H1 (cell line): ENCODE results near the gene FNDC5. TPM values are rescaled to one million over a fixed set of nuclear protein-coding genes. Genes with fewer than 3 reads are reported as not detected.

Experiments used
- CTCF ChIA-PET: fragments of 300-600 bp; sonication (Branson Sonifier 250); formaldehyde crosslinking; loops from one replicate; lab custom pipeline; 2021; ENCODE audit not compliant: partially characterized antibody; lab: Charles Lee
- POLR2A ChIA-PET: fragments of 300-600 bp; sonication (Branson Sonifier 250); formaldehyde crosslinking; loops from one replicate; lab custom pipeline; 2021; ENCODE audit warnings: inconsistent platforms; ENCODE audit not compliant: partially characterized antibody; lab: Charles Lee
- DNase-seq, 2 experiments: peaks; one replicate each; pipeline versions ENCODE4 v3.0.0 to v3.0.0-alpha.2; 2010 to 2022; ENCODE audit warnings: low spot score in 2 of 2, low read depth in 1 of 2, mixed read lengths in 1 of 2
- FAIRE-seq: peaks from 2 replicates; lab custom pipeline; 2011; peaks lifted over from hg19 to GRCh38; lab: Jason Lieb, UNC
- H2AFZ ChIP-seq: 2 replicates; pipeline ENCODE4 v1.8.1; 2012; ENCODE audit warnings: low read length, inconsistent platforms
- H2AK5ac ChIP-seq: 2 replicates; pipeline ENCODE4 v1.6.1; 2013; ENCODE audit warnings: low read depth, low read length
- H2BK120ac ChIP-seq: replicated peaks from 2 replicates; pipeline ENCODE3; 2013; ENCODE audit warnings: low read depth, low read length, inconsistent platforms
- H2BK12ac ChIP-seq: 2 replicates; pipeline ENCODE4 v1.6.1; 2013; ENCODE audit warnings: low read depth, low read length
- H2BK15ac ChIP-seq: 2 replicates; pipeline ENCODE4 v1.6.1; 2013; ENCODE audit warnings: low read length
- H2BK20ac ChIP-seq: 2 replicates; pipeline ENCODE4 v1.6.1; 2013; ENCODE audit warnings: low read length
- H2BK5ac ChIP-seq: 2 replicates; pipeline ENCODE4 v1.6.1; 2013; ENCODE audit warnings: low read depth, low read length
- H3K14ac ChIP-seq: 2 replicates; pipeline ENCODE4 v1.6.1; 2013; ENCODE audit warnings: inconsistent platforms; ENCODE audit not compliant: insufficient read length
- H3K18ac ChIP-seq: 2 replicates; pipeline ENCODE4 v1.6.1; 2013; ENCODE audit warnings: low read length; ENCODE audit errors: extremely low read depth
- H3K23ac ChIP-seq: 2 replicates; pipeline ENCODE4 v1.6.1; 2013; ENCODE audit warnings: inconsistent platforms; ENCODE audit not compliant: insufficient read length
- H3K23me2 ChIP-seq: 2 replicates; pipeline ENCODE4 v1.6.1; 2013; ENCODE audit warnings: low read depth, low read length
- H3K27ac ChIP-seq: 2 replicates; pipeline ENCODE4 v1.6.1; 2011; ENCODE audit warnings: low read depth, low read length, inconsistent platforms
- H3K27me3 ChIP-seq, 4 experiments: replicated peaks in 1 of 4; 1 replicate in 1 of 4; 2 replicates in 3 of 4; pipeline versions ENCODE4 v1.6.1 to v1.8.1; 2011 to 2013; ENCODE audit warnings: low read length in 3 of 4, mild to moderate bottlenecking in 3 of 4, inconsistent platforms in 2 of 4, mixed read lengths in 2 of 4, moderate library complexity in 1 of 4; ENCODE audit not compliant: control insufficient read depth in 3 of 4, insufficient read depth in 3 of 4; ENCODE audit errors: extremely low read depth in 1 of 4
- H3K36me3 ChIP-seq, 4 experiments: 2 replicates each; pipeline versions ENCODE4 v1.6.1 to v1.8.1; 2011 to 2013; ENCODE audit warnings: mild to moderate bottlenecking in 4 of 4, low read length in 3 of 4, moderate library complexity in 2 of 4, control low read depth in 1 of 4, inconsistent platforms in 1 of 4; ENCODE audit not compliant: insufficient read depth in 4 of 4, control insufficient read depth in 2 of 4
- H3K4ac ChIP-seq: replicated peaks from 2 replicates; pipeline ENCODE3; 2013; ENCODE audit warnings: low read length, low read depth, mixed read lengths, inconsistent platforms; ENCODE audit not compliant: insufficient read length
- H3K4me1 ChIP-seq, 4 experiments: replicated peaks in 1 of 4; 1 replicate in 1 of 4; 2 replicates in 3 of 4; pipeline versions ENCODE4 v1.6.1 to v1.8.1; 2011 to 2013; ENCODE audit warnings: low read length in 3 of 4, inconsistent platforms in 2 of 4, mixed read lengths in 1 of 4; ENCODE audit not compliant: insufficient read depth in 4 of 4, control insufficient read depth in 3 of 4
- H3K4me2 ChIP-seq, 2 experiments: 2 replicates each; pipeline versions ENCODE4 v1.6.1 to v1.8.1; 2011 to 2013; ENCODE audit warnings: low read depth in 2 of 2, low read length in 2 of 2, control low read depth in 1 of 2, inconsistent platforms in 1 of 2, mild to moderate bottlenecking in 1 of 2; ENCODE audit not compliant: insufficient read depth in 1 of 2
- H3K4me3 ChIP-seq, 4 experiments: fragments of 200-600, 300-600 bp in 1 of 4; sonication (generic), shearing (Covaris generic), sonication (Bioruptor Twin) in 1 of 4; 2 replicates each; pipeline versions ENCODE4 v1.5.1 to v1.8.1; 2011 to 2016; ENCODE audit warnings: low read length in 4 of 4, low read depth in 3 of 4, control low read depth in 2 of 4, inconsistent platforms in 2 of 4, mild to moderate bottlenecking in 2 of 4, mixed read lengths in 1 of 4, moderate library complexity in 1 of 4; ENCODE audit not compliant: insufficient read depth in 2 of 4; ENCODE audit errors: extremely low read depth in 1 of 4
- H3K56ac ChIP-seq: replicated peaks from 2 replicates; pipeline ENCODE3; 2013; ENCODE audit warnings: low read depth, mild to moderate bottlenecking, mixed read lengths, low read length, inconsistent platforms; ENCODE audit not compliant: insufficient read length
- H3K79me1 ChIP-seq: 2 replicates; pipeline ENCODE4 v1.6.1; 2013; ENCODE audit warnings: low read depth, low read length, control low read depth
- H3K79me2 ChIP-seq, 2 experiments: 2 replicates each; pipeline versions ENCODE4 v1.6.1 to v1.8.1; 2012 to 2013; ENCODE audit warnings: low read length in 2 of 2, mild to moderate bottlenecking in 2 of 2, inconsistent platforms in 1 of 2; ENCODE audit not compliant: insufficient read depth in 2 of 2, control insufficient read depth in 1 of 2
- H3K9ac ChIP-seq, 4 experiments: replicated peaks in 1 of 4; 1 replicate in 1 of 4; 2 replicates in 3 of 4; pipeline versions ENCODE4 v1.6.1 to v1.8.1; 2011 to 2013; ENCODE audit warnings: low read depth in 3 of 4, low read length in 3 of 4, control low read depth in 2 of 4, mild to moderate bottlenecking in 2 of 4, moderate library complexity in 2 of 4, inconsistent platforms in 1 of 4; ENCODE audit errors: extremely low read depth in 1 of 4
- H3K9me3 ChIP-seq, 2 experiments: 2 replicates each; pipeline versions ENCODE4 v1.6.1 to v1.8.1; 2012 to 2013; ENCODE audit warnings: mild to moderate bottlenecking in 2 of 2, moderate library complexity in 2 of 2, control low read depth in 1 of 2, inconsistent platforms in 1 of 2, low read depth in 1 of 2, low read length in 1 of 2, mixed read lengths in 1 of 2; ENCODE audit not compliant: insufficient read depth in 2 of 2
- H4K20me1 ChIP-seq, 2 experiments: replicated peaks in 1 of 2; 2 replicates each; pipeline versions ENCODE3 to v1.8.1; 2011 to 2013; ENCODE audit warnings: inconsistent platforms in 2 of 2, low read length in 2 of 2, mild to moderate bottlenecking in 1 of 2; ENCODE audit not compliant: insufficient read depth in 2 of 2, control insufficient read depth in 1 of 2
- H4K5ac ChIP-seq: 2 replicates; pipeline ENCODE4 v1.6.1; 2013; ENCODE audit warnings: low read length, low read depth, mixed read lengths, inconsistent platforms; ENCODE audit not compliant: insufficient read length
- H4K8ac ChIP-seq: 2 replicates; pipeline ENCODE4 v1.8.0; 2013; ENCODE audit warnings: mild to moderate bottlenecking, moderate library complexity, low read length, inconsistent platforms; ENCODE audit not compliant: insufficient read depth; ENCODE audit errors: extremely low read depth
- H4K91ac ChIP-seq: replicated peaks from 2 replicates; pipeline ENCODE3; 2013; ENCODE audit warnings: low read length, mixed read lengths, inconsistent platforms; ENCODE audit not compliant: insufficient read length
- RBBP5 ChIP-seq: IDR thresholded peaks from 2 replicates; pipeline ENCODE4 v1.7.1; 2012; ENCODE audit warnings: low read depth, mild to moderate bottlenecking, inconsistent platforms, low read length, moderate library complexity, borderline replicate concordance
- WGBS, 2 experiments: shearing (Covaris generic) in 1 of 2; methylation state at CpG; one replicate each; pipeline versions ENCODE4 v1.1.6 to v1.1.7; 2013 to 2015; ENCODE audit warnings: low lambda C conversion rate in 2 of 2, mixed read lengths in 2 of 2, inconsistent platforms in 1 of 2, low coverage in 1 of 2, missing lambda C conversion rate in 1 of 2; ENCODE audit not compliant: insufficient replicate concordance in 2 of 2, insufficient coverage in 1 of 2, insufficient read length in 1 of 2; ENCODE audit errors: extremely low coverage in 1 of 2, missing lambda C conversion rate in 1 of 2; 5-methylcytosine and 5-hydroxymethylcytosine counted together
- polyA plus RNA-seq, 7 experiments: library from polyadenylated mRNA; depleted of rRNA in 3 of 7; stranded (reverse) in 5 of 7; unstranded in 2 of 7; fragments of >200 nt in 5 of 7; fragments of 200-250 nt in 2 of 7; gene quantifications; 1 replicate in 5 of 7; 2 replicates in 1 of 7; 4 replicates in 1 of 7; pipeline versions ENCODE4 v1.2.1 to v1.2.3, GENCODE V29; 2011 to 2013; ENCODE audit warnings: missing spikeins in 2 of 7, mixed read lengths in 2 of 7
- total RNA-seq: library from RNA; stranded (reverse); fragmentation: NEBNext Ultra II Directional; extraction: Animal tissue kit (Norgen Biotek cat#: 25700); gene quantifications from 2 replicates; pipeline ENCODE4 v1.2.1, GENCODE V29; 2021

The FNDC5 gene
- total and polyA plus RNA-seq, 2 of the 8 experiments (the other 6 are each of a cell fraction or from before 2014, with no cell fraction given), result 1.8 to 2.0 TPM

DNA sequence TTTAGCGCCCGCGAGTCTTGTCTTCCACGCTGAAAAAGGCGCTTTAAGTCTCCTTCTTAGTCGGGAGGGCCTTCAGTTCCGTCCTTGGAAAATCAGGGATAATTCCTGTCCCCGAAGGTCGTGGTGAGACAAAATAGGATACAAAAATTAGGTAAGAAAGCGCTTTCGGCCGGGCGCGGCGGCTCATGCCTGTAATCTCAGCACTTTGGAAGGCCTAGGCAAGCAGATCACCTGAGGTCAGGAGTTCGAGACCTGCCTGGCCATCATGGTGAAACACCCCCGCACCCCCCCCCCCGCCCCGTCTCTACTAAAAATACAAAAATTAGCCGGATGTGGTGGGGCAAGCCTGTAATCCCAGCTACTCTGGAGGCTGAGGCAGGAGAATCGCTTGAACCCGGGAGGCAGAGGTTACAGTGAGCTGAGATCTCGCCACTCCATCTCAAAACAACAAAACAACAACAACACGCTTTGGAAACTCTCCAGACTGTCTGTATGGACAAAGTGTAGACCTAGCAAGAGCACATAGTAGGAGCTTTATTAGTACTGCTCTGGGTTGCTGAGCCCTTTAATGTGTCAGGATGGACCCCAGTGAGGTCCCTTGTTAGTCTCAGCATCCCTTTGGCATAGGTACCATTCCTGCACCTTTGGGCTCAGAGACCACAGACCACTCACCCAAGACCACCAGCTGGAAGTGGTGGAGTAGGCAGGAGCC is 31.3 kb upstream of the FNDC5 start:
- Histone ChIP-seq H3K27me3 (peaks cover 14 to 40% (median 34%) of the 10 kb centered on the region in 4 experiments), H3K56ac (no peak overlapping the region), H3K23ac (no peak overlapping the region), H3K36me3 (no peaks in the 10 kb centered on the region), H3K4me1 (peaks cover 0 to 11% (median 8%) of the 10 kb centered on the region in 4 experiments; a peak in 6 of 7 replicates), H2BK12ac (peak overlapping the region; percentile 43; the same call in 1 of the 2 replicates), H3K4me2 (peak overlapping the region; percentile 73 to 83), H2AFZ (peak overlapping the region; percentile 84), H3K79me1 (no peaks in the 10 kb centered on the region), H3K18ac (0 out of 2 replicates have a peak overlapping the region, but pooled peaks have one; percentile 48), H2BK20ac (no peak overlapping the region), H4K91ac (peak overlapping the region; percentile 56), H2BK5ac (no peak overlapping the region), H2BK120ac (no peak overlapping the region), H3K9ac (no peak overlapping the region; a peak in 1 of 7 replicates), H4K20me1 (peaks cover 2 to 4% of the 10 kb centered on the region in 2 experiments), H3K4me3 (peak overlapping the region; percentile 38 to 60 (median 42)), H3K14ac (no peak overlapping the region), H4K8ac (peak overlapping the region; percentile 28; the same call in 1 of the 2 replicates), H2AK5ac (no peak overlapping the region), H3K4ac (no peak overlapping the region), H3K79me2 (no peaks in the 10 kb centered on the region), H2BK15ac (no peak overlapping the region), H3K27ac (no peak overlapping the region), H3K23me2 (peaks cover 11% of the 10 kb centered on the region; the same call in 1 of the 2 replicates), H4K5ac (no peak overlapping the region), H3K9me3 (no peaks in the 10 kb centered on the region)
- no peak for TF ChIP-seq RBBP5
- no peak for FAIRE-seq
- DNase-seq, result no peak
- POLR2A ChIA-PET, result no interaction called here
- CTCF ChIA-PET, result interaction anchor here (1.0 to 1.7 kb wide), 3 partner anchors 9 to 25 kb away, joined by 3 to 7 read pairs (median 5); partner anchors contain the start of gene HPCA
- 57% methylated on average over 23 of the region's 24 CpGs; no CpG with 5 or more reads in 1 of the 2 experiments for WGBS, 2 experiments
